IPS-20b (cell line): ENCODE measurements around the gene JAKMIP1.
"Not testable (repeated sequence)": the region's sequence is repeated elsewhere in the genome, so short reads cannot be mapped to it uniquely, and the experiment has no call there.

Experiments used
- H3K27ac ChIP-seq: one replicate; pipeline ENCODE4 v1.5.1; 2013; ENCODE audit warnings: low read length
- H3K27me3 ChIP-seq: 2 replicates; pipeline ENCODE4 v1.6.1; 2013; ENCODE audit warnings: mild to moderate bottlenecking, low read length, inconsistent platforms; ENCODE audit not compliant: insufficient read depth
- H3K36me3 ChIP-seq: 2 replicates; pipeline ENCODE4 v1.6.1; 2013; ENCODE audit warnings: low read depth, mild to moderate bottlenecking, inconsistent platforms, low read length, moderate library complexity; ENCODE audit not compliant: insufficient read depth
- H3K4me1 ChIP-seq: 2 replicates; pipeline ENCODE4 v1.6.1; 2013; ENCODE audit warnings: mild to moderate bottlenecking, control low read depth, inconsistent platforms, low read length, moderate library complexity; ENCODE audit not compliant: insufficient read depth
- H3K4me3 ChIP-seq: 2 replicates; pipeline ENCODE4 v1.5.1; 2013; ENCODE audit warnings: mild to moderate bottlenecking, low read length, inconsistent platforms
- H3K9ac ChIP-seq: 2 replicates; pipeline ENCODE4 v1.6.1; 2013; ENCODE audit warnings: low read depth, mild to moderate bottlenecking, inconsistent platforms, low read length, moderate library complexity
- H3K9me3 ChIP-seq: 2 replicates; pipeline ENCODE4 v1.6.1; 2013; ENCODE audit warnings: mild to moderate bottlenecking, low read depth, low read length, inconsistent platforms; ENCODE audit not compliant: insufficient read depth

JAKMIP1 gene

DNA sequence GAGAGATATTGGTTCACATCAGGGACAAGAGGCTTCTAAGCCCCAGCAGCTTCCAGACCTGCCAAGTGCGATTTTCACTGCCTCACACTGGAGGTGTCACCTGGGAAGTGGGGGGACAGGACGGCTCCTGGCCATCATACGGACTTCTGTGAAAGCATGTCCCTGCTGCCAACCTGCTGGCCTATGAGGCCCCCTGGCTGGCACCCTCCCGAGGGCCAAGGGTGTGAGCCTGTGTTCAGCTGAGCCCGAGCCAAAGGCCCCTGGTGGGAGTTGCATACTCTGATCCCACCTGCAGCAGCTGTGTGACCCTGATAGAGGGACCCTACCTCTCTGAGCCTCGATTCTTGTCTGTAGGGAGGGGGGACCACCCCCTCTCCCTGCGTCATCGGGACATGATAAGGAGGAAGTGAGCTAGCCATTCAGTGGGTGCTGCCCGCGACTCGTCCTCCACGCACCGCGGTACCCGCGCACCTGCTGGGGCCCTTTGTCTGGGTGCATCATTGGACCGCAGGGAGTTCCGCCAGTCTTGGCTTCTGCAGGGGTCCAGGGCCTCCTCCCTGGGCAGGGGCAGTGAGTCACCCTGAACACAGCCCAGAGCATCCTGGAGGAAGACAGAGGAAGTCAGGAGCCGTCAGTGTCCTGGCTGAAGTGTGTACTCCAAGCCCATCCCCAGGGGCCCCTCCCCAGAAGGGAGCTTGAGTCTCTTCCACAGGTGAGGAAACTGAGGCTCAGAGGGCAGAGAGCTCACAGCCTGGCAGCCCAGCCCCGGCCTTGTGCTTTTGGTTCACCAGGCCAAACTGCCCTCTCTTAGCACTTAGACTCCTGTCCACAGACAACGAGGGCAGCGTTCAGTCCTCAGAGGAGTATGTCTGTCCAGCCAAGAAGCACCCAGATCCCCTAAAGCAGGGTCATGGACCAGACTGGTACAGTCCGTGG is 206.2 kb downstream of the JAKMIP1 start:
- Histone ChIP-seq H3K9ac (no peak overlapping the region), H3K27ac (no peak overlapping the region), H3K4me3 (no peak overlapping the region), H3K4me1 (no peaks in the 10 kb centered on the region), H3K27me3 (peaks cover 13% of the 10 kb centered on the region; the same call in 1 of the 2 replicates), H3K9me3 (no peaks in the 10 kb centered on the region), H3K36me3 (no peaks in the 10 kb centered on the region)

DNA sequence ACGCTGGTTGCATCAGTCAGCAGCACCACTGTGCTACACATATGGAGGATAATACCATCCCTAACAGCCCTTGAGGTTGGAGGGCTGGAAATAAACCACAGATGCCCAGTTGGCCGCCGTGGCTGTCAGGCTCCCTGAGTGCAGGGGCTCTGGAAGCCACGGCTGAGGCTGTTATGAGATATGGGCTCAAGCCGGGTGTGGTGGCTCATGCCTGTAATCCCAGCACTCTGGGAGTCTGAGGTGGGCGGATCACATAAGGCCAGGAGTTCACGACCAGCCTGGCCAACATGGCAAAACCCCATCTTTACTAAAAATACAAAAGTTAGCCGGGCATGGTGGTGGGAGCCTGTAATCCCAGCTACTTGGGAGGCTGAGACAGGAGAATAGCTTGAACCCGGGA is 207.0 kb downstream of the JAKMIP1 start:
- H3K27me3 ChIP-seq, H3K27ac ChIP-seq, H3K9ac ChIP-seq, H3K4me1 ChIP-seq, H3K36me3 ChIP-seq, H3K9me3 ChIP-seq, H3K4me3 ChIP-seq: not testable (repeated sequence)

DNA sequence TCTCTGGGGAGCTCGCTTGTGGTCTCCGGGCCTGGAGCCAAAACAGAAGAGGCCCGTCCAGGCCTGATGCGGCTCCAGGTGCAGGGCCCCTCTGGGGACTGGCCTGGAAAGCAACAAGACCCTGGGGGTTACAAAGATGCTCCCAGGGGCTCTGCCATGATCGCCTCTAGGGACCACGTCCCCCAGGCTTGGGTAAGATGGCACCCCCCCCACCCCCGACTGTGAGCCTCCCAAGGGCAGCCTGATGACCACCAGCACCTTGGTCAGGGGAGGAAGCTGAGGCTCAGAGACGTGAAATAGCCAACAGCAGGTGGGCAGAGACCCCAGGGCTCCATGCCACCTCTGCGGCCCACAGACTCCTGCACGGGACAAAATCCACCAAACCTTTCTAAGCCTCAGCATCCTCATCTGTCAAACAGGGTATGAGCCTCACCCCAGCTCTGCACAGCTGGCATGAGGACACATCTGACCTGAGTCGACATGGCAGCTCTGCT is 207.5 kb downstream of the JAKMIP1 start:
- H3K27ac ChIP-seq, result no peak overlapping the region
- H3K9me3 ChIP-seq, result no peaks in the 10 kb centered on the region
- no peak overlapping the region for H3K4me3 ChIP-seq
- H3K9ac ChIP-seq, result no peak overlapping the region
- no peaks in the 10 kb centered on the region for H3K4me1 ChIP-seq
- H3K27me3 ChIP-seq, result peaks cover 8% of the 10 kb centered on the region; the same call in 1 of the 2 replicates
- no peaks in the 10 kb centered on the region for H3K36me3 ChIP-seq

DNA sequence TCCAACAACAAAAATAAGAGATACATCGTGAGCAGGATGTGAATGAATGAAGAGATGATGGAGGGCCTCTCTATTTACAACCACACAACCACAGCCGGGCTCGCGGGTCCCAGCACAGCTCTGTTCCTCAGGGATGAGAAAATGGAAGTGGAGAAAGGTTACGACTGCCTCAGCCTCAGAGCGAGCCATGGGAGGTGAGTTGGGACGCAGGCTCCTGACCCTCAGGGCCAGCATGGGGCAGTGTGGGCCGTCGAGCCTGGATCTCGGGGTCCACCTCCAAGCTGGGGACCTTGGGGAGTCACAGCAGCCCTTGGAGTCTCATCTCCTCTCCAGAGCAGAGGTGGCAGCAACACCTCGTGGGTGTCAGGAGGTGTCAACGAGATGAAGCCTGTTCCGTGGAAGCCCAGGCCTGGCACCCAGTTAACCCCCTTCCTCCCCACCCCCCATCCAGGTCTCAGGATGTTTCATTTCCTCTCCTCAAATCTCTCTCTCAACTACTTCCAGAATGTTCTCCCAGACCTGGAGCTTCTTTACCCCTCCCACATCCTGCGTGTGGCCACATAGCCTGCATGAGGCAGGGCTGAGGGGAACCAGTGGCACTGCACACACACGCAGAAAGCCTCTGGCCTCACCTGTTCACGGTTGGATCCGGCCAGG is 208.1 kb downstream of the JAKMIP1 start:
- Histone ChIP-seq H3K9ac (no peak overlapping the region), H3K36me3 (no peaks in the 10 kb centered on the region), H3K9me3 (no peaks in the 10 kb centered on the region), H3K4me1 (no peaks in the 10 kb centered on the region), H3K4me3 (no peak overlapping the region), H3K27ac (no peak overlapping the region), H3K27me3 (peaks cover 8% of the 10 kb centered on the region; the same call in 1 of the 2 replicates)

DNA sequence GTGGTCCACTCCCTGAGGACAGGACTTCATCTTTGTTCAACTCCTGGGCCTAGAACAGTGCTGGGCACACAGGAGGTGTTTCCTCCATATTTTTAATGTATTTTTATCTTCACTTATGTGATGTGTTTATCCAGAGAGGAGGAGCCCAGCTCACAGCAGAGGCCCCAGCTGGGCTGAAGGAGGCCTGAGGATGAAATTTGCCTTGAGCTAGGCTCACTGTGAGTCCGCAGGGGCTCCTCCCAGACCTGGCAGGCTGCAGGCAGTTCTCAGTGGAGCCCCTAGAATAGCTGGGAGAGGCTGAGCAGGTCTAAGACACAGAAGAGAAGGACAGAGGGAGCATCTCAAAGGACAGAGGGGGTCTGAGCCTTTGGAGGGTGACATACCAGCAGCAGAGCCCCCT is 208.9 kb downstream of the JAKMIP1 start:
- H3K9ac ChIP-seq, result no peak overlapping the region
- H3K36me3 ChIP-seq, result no peaks in the 10 kb centered on the region
- H3K27ac ChIP-seq, result no peak overlapping the region
- H3K9me3 ChIP-seq, result no peaks in the 10 kb centered on the region
- H3K4me3 ChIP-seq, result no peak overlapping the region
- H3K4me1 ChIP-seq, result no peaks in the 10 kb centered on the region
- peaks cover 8% of the 10 kb centered on the region; the same call in 1 of the 2 replicates for H3K27me3 ChIP-seq

DNA sequence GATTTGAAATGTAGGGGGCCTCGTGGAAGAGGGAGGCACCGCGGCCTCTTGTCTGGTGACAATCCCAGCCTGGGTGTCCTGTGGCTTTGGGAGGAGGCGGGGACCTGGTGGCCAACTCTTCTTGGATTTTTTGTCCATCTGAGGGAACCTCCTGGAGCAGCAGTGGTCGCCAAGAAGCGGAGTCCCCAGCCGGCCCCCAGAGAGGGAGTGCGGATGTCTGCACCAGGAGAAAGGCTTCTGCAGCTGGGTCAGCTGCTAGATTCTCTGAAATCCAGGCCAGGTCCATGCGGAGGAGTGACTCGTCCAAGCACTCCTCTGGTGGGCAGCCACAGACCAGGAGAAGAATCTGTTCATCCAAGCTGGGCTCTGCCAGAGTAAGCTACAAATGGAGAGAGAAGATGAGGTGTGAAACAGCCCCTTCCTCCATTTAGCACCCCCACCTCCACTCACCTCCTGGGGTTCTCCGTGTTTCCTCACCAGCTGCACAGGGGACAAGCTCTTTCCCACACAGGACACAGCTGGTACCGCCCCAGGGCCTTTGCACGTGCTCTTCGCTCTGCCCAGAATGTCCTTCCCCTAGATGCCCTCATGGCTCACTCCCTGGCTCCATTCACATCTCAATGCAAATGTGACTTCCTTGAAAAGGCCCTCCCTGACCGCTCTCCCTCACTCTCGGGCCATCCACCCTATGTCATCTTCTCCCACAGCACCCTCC is 209.7 kb downstream of the JAKMIP1 start:
- no peaks in the 10 kb centered on the region for H3K9me3 ChIP-seq
- no peak overlapping the region for H3K4me3 ChIP-seq
- H3K27me3 ChIP-seq, result peaks cover 8% of the 10 kb centered on the region; the same call in 1 of the 2 replicates
- no peak overlapping the region for H3K9ac ChIP-seq
- no peaks in the 10 kb centered on the region for H3K36me3 ChIP-seq
- no peak overlapping the region for H3K27ac ChIP-seq
- H3K4me1 ChIP-seq, result no peaks in the 10 kb centered on the region

DNA sequence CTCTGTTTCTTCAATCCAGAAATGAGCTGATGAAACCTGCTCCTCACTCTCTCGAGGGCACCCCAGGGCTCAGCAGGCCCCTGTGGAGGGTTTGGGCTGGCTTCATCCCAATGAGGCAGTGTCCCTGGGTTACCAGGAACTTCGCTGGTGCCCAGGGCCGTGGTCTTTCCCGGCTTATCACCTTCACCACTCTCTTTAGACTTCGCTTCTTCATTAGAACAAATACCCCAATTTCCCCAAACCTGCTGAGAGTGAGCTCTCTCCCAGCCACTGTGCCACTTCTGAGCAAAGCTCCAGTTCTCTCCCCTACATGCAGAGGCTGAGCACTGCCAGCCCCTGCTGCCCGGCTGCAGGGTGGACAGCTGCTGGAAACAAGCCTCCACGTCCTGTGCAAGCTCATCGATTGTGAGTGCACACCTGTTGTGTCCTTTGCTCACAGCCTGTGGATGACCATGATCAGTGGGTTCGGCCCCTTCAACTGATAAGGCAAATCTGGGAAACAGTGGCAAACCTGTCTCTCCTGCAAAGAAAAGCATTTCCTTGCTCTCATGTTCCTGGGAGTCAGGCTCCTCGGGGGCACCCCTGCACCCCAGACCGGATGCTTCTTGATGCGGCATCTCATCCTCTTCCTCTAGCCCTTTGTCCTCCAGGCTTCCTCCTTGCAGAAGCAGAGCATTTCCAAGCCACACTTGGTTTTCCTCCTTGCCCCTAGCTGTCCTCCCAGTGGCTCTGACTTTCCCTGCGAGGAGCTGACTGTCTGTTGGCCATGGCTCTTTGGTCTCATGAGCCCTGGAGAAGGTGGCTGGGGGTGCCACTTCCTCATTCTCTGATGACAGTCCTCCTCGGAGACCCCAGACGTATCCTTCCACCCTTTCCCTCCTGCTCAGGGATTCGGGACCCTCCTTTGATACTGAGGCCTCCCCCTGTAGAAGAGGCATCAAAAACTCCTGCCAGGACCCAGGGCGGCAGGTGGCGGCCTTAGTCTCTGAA is 210.8 kb downstream of the JAKMIP1 start:
- peaks cover 6% of the 10 kb centered on the region; the same call in 1 of the 2 replicates for H3K9me3 ChIP-seq
- H3K4me1 ChIP-seq, result no peaks in the 10 kb centered on the region
- no peak overlapping the region for H3K27ac ChIP-seq
- no peaks in the 10 kb centered on the region for H3K36me3 ChIP-seq
- peaks cover 8% of the 10 kb centered on the region; the same call in 1 of the 2 replicates for H3K27me3 ChIP-seq
- no peak overlapping the region for H3K4me3 ChIP-seq
- H3K9ac ChIP-seq, result no peak overlapping the region

DNA sequence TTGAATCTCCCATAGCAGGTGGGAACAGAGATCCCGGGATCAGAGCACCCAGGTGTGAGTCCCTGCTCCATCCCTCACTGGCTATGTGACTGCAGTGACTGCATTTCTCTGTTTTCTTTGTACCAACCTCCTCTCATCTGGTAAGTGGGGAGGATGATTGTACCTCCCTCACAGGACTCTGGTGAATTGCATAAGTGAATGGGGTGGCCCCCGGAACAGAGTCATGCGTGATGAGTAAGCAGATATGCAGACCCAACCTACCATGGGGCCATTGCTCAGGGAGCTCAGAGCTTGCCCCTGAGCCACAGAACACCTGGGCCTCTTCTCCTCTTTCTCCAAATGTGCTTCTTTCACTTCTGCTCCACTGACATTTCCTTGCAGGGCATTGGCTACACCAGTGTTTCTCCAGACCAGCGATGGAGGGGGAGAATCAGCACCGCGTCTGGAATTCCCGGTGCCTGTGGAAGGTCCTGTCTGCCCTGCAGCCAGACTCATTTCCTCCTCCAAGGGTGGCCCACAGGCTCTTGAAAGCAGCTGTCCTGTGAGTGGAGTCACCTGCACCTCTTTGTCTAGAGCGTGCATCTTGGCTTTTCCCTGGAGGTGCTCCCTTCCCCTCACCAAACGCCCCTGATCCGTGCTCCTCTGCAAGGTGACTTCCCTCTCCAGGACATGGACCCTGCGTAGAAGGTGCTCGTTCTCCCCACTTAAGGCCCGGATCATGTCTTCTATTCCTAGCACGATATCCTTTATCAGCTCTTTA is 212.1 kb downstream of the JAKMIP1 start:
- no peak overlapping the region for H3K4me3 ChIP-seq
- H3K9ac ChIP-seq, result no peak overlapping the region
- H3K36me3 ChIP-seq, result no peaks in the 10 kb centered on the region
- H3K9me3 ChIP-seq, result peaks cover 18% of the 10 kb centered on the region; the same call in 1 of the 2 replicates
- H3K27me3 ChIP-seq, result peaks cover 8% of the 10 kb centered on the region; the same call in 1 of the 2 replicates
- no peaks in the 10 kb centered on the region for H3K4me1 ChIP-seq
- H3K27ac ChIP-seq, result no peak overlapping the region

DNA sequence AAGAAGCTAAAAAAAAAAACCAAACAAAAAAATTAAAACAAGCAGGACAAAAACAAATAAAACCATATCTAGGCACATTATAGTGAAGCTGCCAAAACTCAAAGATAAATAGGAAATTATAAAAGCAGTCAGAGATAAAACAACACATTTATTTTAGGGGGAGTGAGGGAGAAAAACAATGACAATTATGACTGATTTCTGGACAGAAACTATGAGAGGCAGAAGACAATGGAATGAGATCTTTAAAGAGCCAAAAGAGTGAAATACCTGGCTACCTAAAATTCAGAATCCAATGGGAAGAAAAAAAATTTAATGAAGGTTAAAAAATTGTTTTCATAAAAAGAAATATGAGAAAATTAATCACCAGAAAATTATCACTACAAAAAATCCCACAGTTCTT is 215.5 kb downstream of the JAKMIP1 start:
- H3K4me1 ChIP-seq, result no peaks in the 10 kb centered on the region
- H3K36me3 ChIP-seq, result no peaks in the 10 kb centered on the region
- H3K9ac ChIP-seq, result no peak overlapping the region
- H3K9me3 ChIP-seq, result peaks cover 18% of the 10 kb centered on the region; the same call in 1 of the 2 replicates
- H3K4me3 ChIP-seq, result no peak overlapping the region
- no peak overlapping the region for H3K27ac ChIP-seq
- peaks cover 8% of the 10 kb centered on the region; the same call in 1 of the 2 replicates for H3K27me3 ChIP-seq
